Subcutaneous adipose tissue (tissue), 4 donors: Measurements from ENCODE around the gene OXA1L. TPM values are rescaled to one million over a fixed set of nuclear protein-coding genes. Genes with fewer than 3 reads are reported as not detected.

Experiments
- CTCF ChIP-seq: fragments of 450-650 bp; IDR thresholded peaks from one replicate; pipeline ENCODE4 v1.5.1; 2016; ENCODE audit warnings: low read depth, mild to moderate bottlenecking, control low read depth, antibody characterized with exemption, moderate library complexity
- total RNA-seq, 4 donors: library from RNA; depleted of rRNA; stranded (reverse); fragments of >200 nt; gene quantifications; one replicate each; pipeline ENCODE4 v1.1.0, GENCODE V29; 2016

OXA1L gene
- total RNA-seq, 4 donors from 2014 or later: 81.9 to 102 (median 87.5) TPM

- no peak for TF ChIP-seq CTCF
Measured at GRCh38 chr14:22797017-22797917, 30.8 kb downstream of the OXA1L start.

- TF ChIP-seq CTCF: no peak
Measured at GRCh38 chr14:22798528-22798927, 32.0 kb downstream of the OXA1L start.

GRCh38 chr14:22800346-22800745 is 33.9 kb downstream of the OXA1L start:
- no peak for TF ChIP-seq CTCF

GRCh38 chr14:22801716-22802115 is 35.2 kb downstream of the OXA1L start:
- TF ChIP-seq CTCF: no peak

GRCh38 chr14:22802860-22803686 is 36.6 kb downstream of the OXA1L start:
- no peak for TF ChIP-seq CTCF

- TF ChIP-seq CTCF: no peak
Measured at GRCh38 chr14:22803687-22803974, 37.1 kb downstream of the OXA1L start.

- no peak for TF ChIP-seq CTCF
Measured at GRCh38 chr14:22807432-22808087, 41.1 kb downstream of the OXA1L start.
